HG02798 (cell line): ENCODE results near the gene DHRS3.

Experiments used
- ATAC-seq: cut with Tn5 transposase; IDR thresholded peaks from one replicate; pipeline ENCODE4 v1.9.1; 2021; ENCODE audit warnings: mild to moderate bottlenecking; ENCODE audit not compliant: unreplicated experiment, poor library complexity

DHRS3 gene

GRCh38 chr1:12618965-12619791 is 1.2 kb upstream of the DHRS3 start:
- ATAC-seq: no peak

GRCh38 chr1:12618661-12618964 is 603 bp upstream of the DHRS3 start:
- ATAC-seq: no peak

GRCh38 chr1:12617511-12617900 is 504 bp downstream of the DHRS3 start:
- ATAC-seq: no peak

- no peak for ATAC-seq
Measured at GRCh38 chr1:12616709-12617373, 1.2 kb downstream of the DHRS3 start.

GRCh38 chr1:12615865-12616708 is 1.9 kb downstream of the DHRS3 start:
- no peak for ATAC-seq

- ATAC-seq: no peak
Measured at GRCh38 chr1:12615159-12615864, 2.7 kb downstream of the DHRS3 start.

GRCh38 chr1:12614402-12615158 is 3.4 kb downstream of the DHRS3 start:
- ATAC-seq: no peak

GRCh38 chr1:12613180-12613579 is 4.8 kb downstream of the DHRS3 start:
- no peak for ATAC-seq

GRCh38 chr1:12610941-12611340 is 7.1 kb downstream of the DHRS3 start:
- no peak for ATAC-seq

GRCh38 chr1:12610305-12610935 is 7.6 kb downstream of the DHRS3 start:
- ATAC-seq: no peak

- no peak for ATAC-seq
Measured at GRCh38 chr1:12609469-12610003, 8.5 kb downstream of the DHRS3 start.

GRCh38 chr1:12608311-12608957 is 9.6 kb downstream of the DHRS3 start:
- no peak for ATAC-seq

- ATAC-seq: no peak
Measured at GRCh38 chr1:12607263-12607662, 10.7 kb downstream of the DHRS3 start.

GRCh38 chr1:12604986-12605385 is 13.0 kb downstream of the DHRS3 start:
- no peak for ATAC-seq

- ATAC-seq: no peak
Measured at GRCh38 chr1:12604114-12604874, 13.7 kb downstream of the DHRS3 start.

GRCh38 chr1:12603224-12603623 is 14.8 kb downstream of the DHRS3 start:
- no peak for ATAC-seq

- no peak for ATAC-seq
Measured at GRCh38 chr1:12602659-12603024, 15.4 kb downstream of the DHRS3 start.
